Testis (tissue), 2 donors: Measurements from ENCODE around the gene SLC25A3.
"Not testable (repeated sequence)": the region's sequence is repeated elsewhere in the genome, so short reads cannot be mapped to it uniquely, and the experiment has no call there.

Source experiments
- POLR2A ChIP-seq: fragments of 450-650 bp; IDR thresholded peaks from one replicate; pipeline ENCODE4 v1.6.1; 2017; ENCODE audit warnings: antibody characterized with exemption, mild to moderate bottlenecking, moderate library complexity
- TF ChIP-seq, protein P1 (sequence below), 3 experiments: fragments of 450-650 bp in 2 of 3; fragments of 200-600 bp in 1 of 3; sonication (generic) in 1 of 3; IDR thresholded peaks; one replicate each; pipeline ENCODE4 v1.5.1; 2016 to 2019; ENCODE audit warnings: antibody characterized with exemption in 3 of 3, mild to moderate bottlenecking in 2 of 3, moderate library complexity in 1 of 3

DNA sequence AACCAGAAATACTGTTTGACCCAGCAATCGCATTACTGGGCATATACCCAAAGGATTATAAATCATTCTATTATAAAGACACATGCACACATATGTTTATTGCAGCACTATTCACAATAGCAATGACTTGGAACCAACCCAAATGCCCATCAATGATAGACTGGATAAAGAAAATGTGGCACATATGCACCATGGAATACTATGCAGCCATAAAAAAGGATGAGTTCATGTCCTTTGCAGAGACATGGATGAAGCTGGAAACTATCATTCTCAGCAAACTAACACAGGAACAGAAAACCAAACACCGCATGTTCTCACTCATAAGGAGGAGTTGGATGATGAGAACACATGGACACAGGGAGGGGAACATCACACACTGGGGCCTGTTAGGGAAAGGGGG, 16.7 kb upstream of the SLC25A3 start:
- TF ChIP-seq, protein P1, sequence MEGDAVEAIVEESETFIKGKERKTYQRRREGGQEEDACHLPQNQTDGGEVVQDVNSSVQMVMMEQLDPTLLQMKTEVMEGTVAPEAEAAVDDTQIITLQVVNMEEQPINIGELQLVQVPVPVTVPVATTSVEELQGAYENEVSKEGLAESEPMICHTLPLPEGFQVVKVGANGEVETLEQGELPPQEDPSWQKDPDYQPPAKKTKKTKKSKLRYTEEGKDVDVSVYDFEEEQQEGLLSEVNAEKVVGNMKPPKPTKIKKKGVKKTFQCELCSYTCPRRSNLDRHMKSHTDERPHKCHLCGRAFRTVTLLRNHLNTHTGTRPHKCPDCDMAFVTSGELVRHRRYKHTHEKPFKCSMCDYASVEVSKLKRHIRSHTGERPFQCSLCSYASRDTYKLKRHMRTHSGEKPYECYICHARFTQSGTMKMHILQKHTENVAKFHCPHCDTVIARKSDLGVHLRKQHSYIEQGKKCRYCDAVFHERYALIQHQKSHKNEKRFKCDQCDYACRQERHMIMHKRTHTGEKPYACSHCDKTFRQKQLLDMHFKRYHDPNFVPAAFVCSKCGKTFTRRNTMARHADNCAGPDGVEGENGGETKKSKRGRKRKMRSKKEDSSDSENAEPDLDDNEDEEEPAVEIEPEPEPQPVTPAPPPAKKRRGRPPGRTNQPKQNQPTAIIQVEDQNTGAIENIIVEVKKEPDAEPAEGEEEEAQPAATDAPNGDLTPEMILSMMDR (IDR thresholded peaks at IDR 0.05): not testable (repeated sequence)
- not testable (repeated sequence) for TF ChIP-seq POLR2A
